Choroid plexus epithelial cell (primary cell): ENCODE measurements around the gene IGFALS.

Experiments
- DNase-seq: peaks from one replicate; pipeline ENCODE4 v3.0.0-alpha.2; 2010; ENCODE audit warnings: low read depth
- H3K4me3 ChIP-seq: 2 replicates; pipeline ENCODE4 v1.5.1; 2011; ENCODE audit warnings: low read depth, mild to moderate bottlenecking, control low read depth, low read length, moderate library complexity
- CTCF ChIP-seq: conservative IDR thresholded peaks from 2 replicates; pipeline ENCODE4 v1.5.1; 2011; ENCODE audit warnings: low read depth, mild to moderate bottlenecking, control low read depth, inconsistent platforms, low read length, moderate library complexity

Gene IGFALS

GRCh38 chr16:1821861-1822611, 28.5 kb upstream of the IGFALS start:
- TF ChIP-seq CTCF = no peak

GRCh38 chr16:1820946-1821290, 27.4 kb upstream of the IGFALS start:
- TF ChIP-seq CTCF = no peak
- DNase-seq = no peak
- H3K4me3 ChIP-seq = no peak overlapping the region

More at GRCh38 chr16:1821861-1822611, 28.5 kb upstream of the IGFALS start:
- no peak for DNase-seq
- H3K4me3 ChIP-seq = no peak overlapping the region

- no peak for DNase-seq
- no peak overlapping the region for H3K4me3 ChIP-seq
- TF ChIP-seq CTCF = no peak
Observed at GRCh38 chr16:1820096-1820945, 26.8 kb upstream of the IGFALS start.

- no peak overlapping the region for H3K4me3 ChIP-seq
- no peak for TF ChIP-seq CTCF
- DNase-seq = no peak
Observed at GRCh38 chr16:1819611-1820010, 26.1 kb upstream of the IGFALS start.

GRCh38 chr16:1818873-1819525, 25.5 kb upstream of the IGFALS start:
- no peak for TF ChIP-seq CTCF
- no peak overlapping the region for H3K4me3 ChIP-seq
- no peak for DNase-seq

- no peak for DNase-seq
- no peak for TF ChIP-seq CTCF
- H3K4me3 ChIP-seq = no peak overlapping the region
Observed at GRCh38 chr16:1818204-1818872, 24.8 kb upstream of the IGFALS start.
